Right forelimb (tissue), 1 donor: Measurements from ENCODE around the gene PTPRZ1.
A peak's percentile ranks its signal among the peaks of the same experiment; 100 is the strongest.

Experiments
- DNase-seq: peaks from one replicate; pipeline ENCODE4 v3.0.0-alpha.2; 2018

PTPRZ1 gene

GRCh38 chr7:121960678-121961077 is 87.7 kb downstream of the PTPRZ1 start:
- DNase-seq = no peak

- DNase-seq = no peak
Measured at GRCh38 chr7:121961089-121961867, 88.3 kb downstream of the PTPRZ1 start.

GRCh38 chr7:121966276-121966934 is 93.4 kb downstream of the PTPRZ1 start:
- DNase-seq = no peak

GRCh38 chr7:121966935-121967332 is 94.0 kb downstream of the PTPRZ1 start:
- DNase-seq = no peak

- no peak for DNase-seq
Measured at GRCh38 chr7:121985476-121986030, 112.6 kb downstream of the PTPRZ1 start.

- no peak for DNase-seq
Measured at GRCh38 chr7:121992068-121992467, 119.1 kb downstream of the PTPRZ1 start.

- DNase-seq = peak; percentile 69
Measured at GRCh38 chr7:121994625-121995410, 121.9 kb downstream of the PTPRZ1 start.

- no peak for DNase-seq
Measured at GRCh38 chr7:122006687-122007086, 133.7 kb downstream of the PTPRZ1 start.

- DNase-seq = no peak
Measured at GRCh38 chr7:122010116-122010515, 137.2 kb downstream of the PTPRZ1 start.

- DNase-seq = no peak
Measured at GRCh38 chr7:122013065-122013464, 140.1 kb downstream of the PTPRZ1 start.

- DNase-seq = no peak
Measured at GRCh38 chr7:122013630-122014029, 140.7 kb downstream of the PTPRZ1 start.

GRCh38 chr7:122014697-122015096 is 141.7 kb downstream of the PTPRZ1 start:
- no peak for DNase-seq

- DNase-seq = no peak
Measured at GRCh38 chr7:122018032-122018431, 145.1 kb downstream of the PTPRZ1 start.

- no peak for DNase-seq
Measured at GRCh38 chr7:122027058-122027457, 154.1 kb downstream of the PTPRZ1 start.

- DNase-seq = no peak
Measured at GRCh38 chr7:122033641-122034040, 160.7 kb downstream of the PTPRZ1 start.

- no peak for DNase-seq
Measured at GRCh38 chr7:122035876-122036275, 162.9 kb downstream of the PTPRZ1 start.

GRCh38 chr7:122038134-122038533 is 165.2 kb downstream of the PTPRZ1 start:
- no peak for DNase-seq

- no peak for DNase-seq
Measured at GRCh38 chr7:122038904-122039303, 165.9 kb downstream of the PTPRZ1 start.

- DNase-seq = no peak
Measured at GRCh38 chr7:122040147-122040546, 167.2 kb downstream of the PTPRZ1 start.

GRCh38 chr7:122046402-122046801 is 173.4 kb downstream of the PTPRZ1 start:
- DNase-seq = no peak

GRCh38 chr7:122054393-122054792 is 181.4 kb downstream of the PTPRZ1 start:
- DNase-seq = no peak

- DNase-seq = no peak
Measured at GRCh38 chr7:122055073-122055472, 182.1 kb downstream of the PTPRZ1 start.

- DNase-seq = no peak
Measured at GRCh38 chr7:122056977-122057376, 184.0 kb downstream of the PTPRZ1 start.
